Upper lobe of left lung (tissue), 4 donors: Measurements from ENCODE around the gene ILF3.

Experiments used
- CTCF ChIP-seq, 6 experiments: fragments of 450-650 bp in 4 of 6; fragments of 200-600 bp in 2 of 6; sonication (generic) in 2 of 6; IDR thresholded peaks; one replicate each; pipeline ENCODE4 v1.5.1; 2016 to 2019; ENCODE audit warnings: antibody characterized with exemption in 6 of 6
- EP300 ChIP-seq, 4 donors: sonication (generic); formaldehyde crosslinking; IDR thresholded peaks; one replicate each; pipeline ENCODE4 v1.5.1; 2017; ENCODE audit warnings: antibody characterized with exemption in 4 of 4, control low read depth in 2 of 4

- TF ChIP-seq CTCF (IDR thresholded peaks at IDR 0.05) (peak in 1 of 6 experiments; percentile 4), EP300 (IDR thresholded peaks at IDR 0.05) (no peak)
Observed at GRCh38 chr19:10701955-10702525, 47.9 kb downstream of the ILF3 start.
